ENCODE results near the gene SUSD4. TPM values are rescaled to one million over a fixed set of nuclear protein-coding genes. Genes with fewer than 3 reads are reported as not detected.

SUSD4 gene
- total and polyA plus RNA-seq, 12 donors = 1.5 to 26.9 (median 7.0) TPM

- intact Hi-C loops (cut with DNase I) = no loop called here
- Histone ChIP-seq H3K36me3 (replicated peaks in 1 of 2) (no peaks in the 10 kb centered on the region), H3K27ac (no peak overlapping the region), H3K4me1 (replicated peaks in 1 of 2) (peaks cover 0 to 3% of the 10 kb centered on the region in 2 donors), H3K9me3 (replicated peaks in 1 of 3) (no peaks in the 10 kb centered on the region), H3K4me3 (no peak overlapping the region), H3K27me3 (no peaks in the 10 kb centered on the region)
- no peak for TF ChIP-seq CTCF (IDR thresholded peaks at IDR 0.05)
- peak in 4 of 7 donors; percentile 27 to 47 (median 39) for DNase-seq
- 51 to 62% (median 57%) methylated on average over 3 of the region's 3 CpGs for WGBS, 4 donors
Measured at GRCh38 chr1:223249854-223250631, 113.9 kb downstream of the SUSD4 start.

GRCh38 chr1:223248770-223249140 is 115.2 kb downstream of the SUSD4 start:
- no peaks in the 10 kb centered on the region for H3K36me3 ChIP-seq (replicated peaks in 1 of 2)
- no peaks in the 10 kb centered on the region for H3K27me3 ChIP-seq
- no peak for DNase-seq
- H3K27ac ChIP-seq = no peak overlapping the region
- intact Hi-C loops (cut with DNase I) = no loop called here
- no peak overlapping the region for H3K4me3 ChIP-seq
- H3K4me1 ChIP-seq (replicated peaks in 1 of 2) = peaks cover 0 to 3% of the 10 kb centered on the region in 2 donors
- 77 to 86% (median 83%) methylated on average over 6 of the region's 6 CpGs for WGBS, 4 donors
- TF ChIP-seq POLR2A (IDR thresholded peaks at IDR 0.05) (no peak), CTCF (IDR thresholded peaks at IDR 0.05) (no peak)
- H3K9me3 ChIP-seq (replicated peaks in 1 of 3) = no peaks in the 10 kb centered on the region

GRCh38 chr1:223248001-223248769 is 115.8 kb downstream of the SUSD4 start:
- H3K36me3 ChIP-seq (replicated peaks in 1 of 2) = no peaks in the 10 kb centered on the region
- H3K4me3 ChIP-seq = no peak overlapping the region
- peak in 1 of 7 donors; percentile 48 for DNase-seq
- TF ChIP-seq POLR2A (IDR thresholded peaks at IDR 0.05) (no peak), CTCF (IDR thresholded peaks at IDR 0.05) (no peak)
- H3K4me1 ChIP-seq (replicated peaks in 1 of 2) = peaks cover 0 to 3% of the 10 kb centered on the region in 2 donors
- H3K27me3 ChIP-seq = no peaks in the 10 kb centered on the region
- no peaks in the 10 kb centered on the region for H3K9me3 ChIP-seq (replicated peaks in 1 of 3)
- 70 to 85% (median 76%) methylated on average over 6 of the region's 6 CpGs for WGBS, 4 donors
- intact Hi-C loops (cut with DNase I) = no loop called here
- no peak overlapping the region for H3K27ac ChIP-seq

- Histone ChIP-seq H3K27me3 (no peaks in the 10 kb centered on the region), H3K9me3 (replicated peaks in 1 of 3) (no peaks in the 10 kb centered on the region), H3K4me3 (no peak overlapping the region), H3K4me1 (replicated peaks in 1 of 2) (peaks cover 0 to 3% of the 10 kb centered on the region in 2 donors), H3K36me3 (replicated peaks in 1 of 2) (no peaks in the 10 kb centered on the region), H3K27ac (no peak overlapping the region)
- intact Hi-C loops (cut with DNase I) = no loop called here
- WGBS, 4 donors = 58 to 75% (median 64%) methylated on average over 5 of the region's 5 CpGs
- TF ChIP-seq CTCF (IDR thresholded peaks at IDR 0.05) = no peak
- no peak for TF ChIP-seq POLR2A (IDR thresholded peaks at IDR 0.05)
- DNase-seq = peak in 1 of 7 donors; percentile 27
Measured at GRCh38 chr1:223246476-223247112, 117.4 kb downstream of the SUSD4 start.

Measured in adrenal gland (tissue), 12 donors.